GM18517 (cell line): Measurements from ENCODE around the gene ZGLP1.
"Not testable (repeated sequence)": the region's sequence is repeated elsewhere in the genome, so short reads cannot be mapped to it uniquely, and the experiment has no call there.

Experiments
- ATAC-seq: cut with Tn5 transposase; IDR thresholded peaks from one replicate; pipeline ENCODE4 v1.9.1; 2021; ENCODE audit warnings: mild to moderate bottlenecking, moderate library complexity; ENCODE audit not compliant: unreplicated experiment

The ZGLP1 gene

DNA sequence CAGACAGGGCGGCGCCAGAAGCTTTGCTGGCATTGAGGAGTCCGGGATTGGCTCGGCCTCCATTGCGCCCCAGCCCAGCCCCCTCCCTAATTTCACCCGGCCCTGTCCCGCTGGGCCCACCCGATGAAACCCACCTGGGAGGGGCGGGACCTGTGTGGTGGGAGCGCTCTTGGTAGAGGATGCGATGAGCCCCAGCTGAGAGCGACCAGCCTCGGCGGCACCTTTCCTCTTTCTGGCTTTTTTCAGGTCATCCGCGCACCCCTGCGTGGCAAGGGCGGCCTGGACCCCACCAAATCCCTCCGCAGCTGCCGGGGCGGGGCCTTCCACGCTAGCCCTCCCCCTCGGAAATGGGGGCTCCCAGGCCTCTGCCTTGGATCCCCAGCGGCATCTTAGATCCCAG, at the start of gene ZGLP1:
TSS of gene ZGLP1 (minus strand) at position 393 of the 400 bp plus-strand sequence.
- no peak for ATAC-seq

DNA sequence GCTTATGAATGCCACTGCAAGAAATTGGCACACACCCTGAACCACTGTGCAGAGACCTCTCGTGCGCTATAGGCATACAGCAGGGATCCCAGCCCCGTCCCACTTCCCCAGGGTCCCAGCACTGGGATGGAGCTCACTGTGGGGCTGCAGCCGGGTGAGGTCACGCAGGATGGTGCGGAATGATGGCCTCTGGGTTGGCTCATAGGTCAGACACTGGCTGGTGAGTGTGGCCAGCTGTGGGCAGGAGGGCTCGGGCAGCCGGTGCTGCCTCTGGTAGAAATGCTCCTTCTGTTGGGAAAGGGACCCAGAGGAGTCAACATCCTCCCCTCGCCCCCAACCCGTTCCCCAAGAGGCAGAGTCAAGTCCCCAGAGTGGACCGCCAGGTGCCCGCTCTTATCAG, 46.8 kb upstream of the ZGLP1 start:
- no peak for ATAC-seq

DNA sequence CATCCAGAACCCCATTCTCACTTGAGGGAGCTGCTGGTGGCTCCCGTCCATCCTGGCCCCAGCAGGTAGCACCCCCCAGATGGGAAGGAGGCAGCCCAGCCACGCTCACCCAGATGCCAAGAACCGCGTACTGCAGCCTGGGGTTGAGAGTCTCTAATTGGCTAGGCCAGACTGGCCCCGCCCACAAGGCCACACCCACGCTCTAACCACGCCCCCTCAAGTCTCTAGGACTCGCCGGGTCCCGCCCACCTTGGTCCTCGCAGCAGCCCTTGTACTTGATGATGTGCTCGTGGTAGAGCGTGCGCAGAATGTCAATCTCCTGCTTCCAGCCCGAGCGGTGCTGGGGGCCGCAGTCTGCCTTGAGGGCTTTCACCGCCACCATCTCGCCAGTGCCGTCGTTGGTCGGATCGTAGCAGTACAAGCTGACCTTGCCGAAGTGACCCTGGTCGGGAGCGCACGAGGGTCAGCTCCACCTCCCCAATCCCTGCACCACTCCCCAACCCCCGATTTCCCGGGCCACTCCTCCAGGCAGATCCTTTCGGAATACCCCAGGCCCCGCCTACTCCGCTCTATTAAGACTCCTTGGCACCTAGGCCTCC, 44.3 kb upstream of the ZGLP1 start:
- ATAC-seq, result no peak

DNA sequence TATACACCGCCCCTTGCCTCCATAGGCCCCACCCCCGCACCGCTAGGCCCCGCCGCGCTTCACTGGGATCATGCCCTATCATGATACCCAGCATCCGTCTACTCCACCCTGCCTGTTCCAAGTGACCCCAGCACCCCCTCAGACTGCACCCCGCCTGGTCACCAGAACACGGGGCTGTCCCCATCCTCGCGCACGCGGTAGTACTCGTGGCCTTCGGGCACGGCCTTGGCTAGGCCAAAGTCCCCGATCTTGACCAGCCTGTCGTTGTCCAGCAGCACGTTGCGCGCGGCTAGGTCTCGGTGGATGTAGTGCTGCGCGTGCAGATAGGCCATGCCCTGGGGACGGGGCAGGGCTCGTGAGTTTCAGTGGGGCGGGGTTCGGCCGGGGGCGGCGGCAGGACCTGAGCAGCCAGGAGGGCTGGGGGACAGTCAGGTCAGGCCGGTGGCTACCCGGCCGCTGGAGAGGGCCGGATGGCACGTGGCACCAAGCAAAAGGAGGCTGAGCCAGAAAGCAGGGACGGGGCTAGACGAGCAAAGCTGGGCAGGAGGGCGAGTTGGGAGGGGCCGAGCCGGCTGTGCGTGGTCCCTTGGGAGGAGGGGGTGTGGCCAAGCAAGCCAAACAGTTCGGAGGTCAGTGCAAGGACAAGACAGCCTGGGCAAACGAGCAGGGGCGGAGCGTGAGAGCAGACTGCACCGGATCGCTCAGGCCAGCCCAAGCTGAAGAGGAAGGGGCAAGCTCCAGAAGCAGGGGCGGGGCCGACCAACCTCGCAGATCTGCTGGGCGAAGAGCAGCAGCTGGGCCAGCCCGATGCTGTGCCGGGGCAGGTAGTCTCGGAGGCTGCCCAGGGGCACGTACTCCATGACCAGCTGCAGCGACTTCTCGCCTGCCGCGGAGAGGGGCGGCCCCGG, 43.4 kb upstream of the ZGLP1 start:
- no peak for ATAC-seq

DNA sequence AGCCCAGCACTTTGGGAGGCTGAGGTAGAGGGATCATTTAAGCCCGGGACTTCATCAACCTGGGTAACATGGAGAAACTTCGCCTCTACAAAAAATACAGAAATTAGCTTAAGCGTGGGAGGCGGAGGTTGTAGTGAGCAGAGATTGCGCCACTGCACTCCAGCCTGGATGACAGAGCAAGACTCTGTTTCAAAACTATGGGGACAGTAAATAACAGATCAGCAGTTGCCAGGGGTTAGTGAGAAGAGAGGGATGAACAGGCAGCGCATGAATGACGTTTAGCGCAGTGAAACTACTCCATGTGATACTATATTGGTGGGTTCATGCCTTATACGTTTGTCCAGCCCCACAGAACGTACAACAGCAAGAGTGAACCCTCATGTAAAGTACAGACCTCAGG, 36.9 kb upstream of the ZGLP1 start:
- ATAC-seq, result no peak

DNA sequence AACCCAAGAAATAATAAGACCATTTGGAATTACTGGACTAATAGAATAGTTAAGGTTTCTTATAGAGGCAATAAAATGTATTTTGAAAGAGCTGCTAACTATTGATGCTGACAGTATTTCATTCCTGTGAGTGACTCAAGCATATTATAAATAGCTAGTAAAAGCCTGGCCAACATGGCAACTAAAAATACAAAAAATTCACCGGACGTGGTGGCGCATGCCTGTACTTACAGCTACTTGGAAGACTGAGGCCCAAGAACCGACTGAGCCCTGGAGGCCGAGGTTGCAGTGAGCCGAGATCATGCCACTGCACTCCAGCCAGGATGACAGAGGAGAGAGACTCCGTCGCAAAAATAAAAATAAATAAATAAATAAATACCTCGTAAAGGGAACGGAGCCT, 35.2 kb upstream of the ZGLP1 start:
- no peak for ATAC-seq

DNA sequence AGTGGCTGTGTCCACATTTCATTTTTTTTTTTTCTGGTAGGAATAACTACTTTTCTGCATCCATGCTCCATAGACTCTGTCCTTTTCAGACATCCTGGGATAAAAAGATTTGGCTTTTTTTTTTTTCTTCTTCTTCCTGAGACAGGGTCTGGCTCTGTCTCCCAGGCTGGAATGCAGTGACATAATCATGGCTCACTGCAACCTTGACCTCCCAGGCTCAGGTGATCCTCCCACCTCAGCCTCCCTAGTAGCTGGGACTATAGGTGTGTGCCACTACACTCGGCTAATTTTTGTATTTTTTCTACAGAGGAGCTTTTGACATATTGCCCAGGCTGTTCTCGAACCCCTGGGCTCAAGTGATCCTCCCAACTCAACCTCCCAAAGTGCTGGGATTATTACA, 33.9 kb upstream of the ZGLP1 start:
- ATAC-seq, result no peak

DNA sequence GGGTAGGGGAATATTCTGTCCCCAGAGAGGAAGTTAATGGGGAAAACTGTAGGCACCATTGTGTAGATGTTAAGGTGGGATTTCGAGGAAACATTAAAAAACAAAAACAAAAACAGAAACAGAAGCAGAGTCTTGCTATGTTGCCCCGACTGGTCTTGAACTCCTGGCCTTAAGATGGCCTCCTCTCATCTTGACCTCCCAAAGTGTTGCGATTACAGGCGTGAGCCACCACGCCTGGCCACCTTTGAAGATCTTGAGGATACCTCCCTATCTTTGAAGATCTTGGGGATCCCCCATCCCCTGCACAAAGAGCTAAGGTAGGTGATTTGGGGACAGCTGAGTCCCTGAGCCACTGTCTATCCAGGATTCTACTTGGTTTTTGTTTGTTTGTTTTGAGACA, 30.4 kb upstream of the ZGLP1 start:
- no peak for ATAC-seq

DNA sequence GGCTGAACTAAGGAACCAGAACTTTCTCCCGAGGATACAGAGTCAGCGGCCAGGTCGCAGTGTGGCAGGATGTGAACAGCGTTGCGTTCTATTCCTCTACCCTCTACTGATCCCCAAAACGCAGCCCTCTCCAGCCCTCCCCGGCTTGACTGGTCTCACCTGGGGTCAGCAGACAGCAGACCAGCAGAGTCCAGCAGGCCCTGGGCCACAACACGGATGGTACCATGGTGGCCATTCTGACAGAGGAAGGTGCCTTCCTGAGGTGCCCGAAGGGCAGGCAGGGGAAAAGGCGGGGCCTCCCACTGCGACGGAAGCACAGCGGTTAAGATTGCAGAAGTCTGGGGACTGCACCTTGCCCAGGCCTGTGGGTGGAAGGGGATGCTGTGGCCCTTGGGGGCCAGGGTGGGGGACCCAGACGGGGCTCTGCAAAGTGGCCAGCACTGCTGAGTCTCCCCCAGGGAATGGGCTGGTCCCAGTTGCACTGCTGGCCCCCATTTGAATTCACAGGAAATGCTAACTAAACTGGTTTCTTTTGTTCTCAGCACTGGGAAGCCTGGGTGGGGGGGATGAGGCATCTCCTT, 29.9 kb upstream of the ZGLP1 start, which contains the start of gene ICAM3:
TSS of gene ICAM3 (minus strand) at position 245 of the 581 bp plus-strand sequence. CDS start at position 235, 10 bp downstream.
- ATAC-seq, result no peak

DNA sequence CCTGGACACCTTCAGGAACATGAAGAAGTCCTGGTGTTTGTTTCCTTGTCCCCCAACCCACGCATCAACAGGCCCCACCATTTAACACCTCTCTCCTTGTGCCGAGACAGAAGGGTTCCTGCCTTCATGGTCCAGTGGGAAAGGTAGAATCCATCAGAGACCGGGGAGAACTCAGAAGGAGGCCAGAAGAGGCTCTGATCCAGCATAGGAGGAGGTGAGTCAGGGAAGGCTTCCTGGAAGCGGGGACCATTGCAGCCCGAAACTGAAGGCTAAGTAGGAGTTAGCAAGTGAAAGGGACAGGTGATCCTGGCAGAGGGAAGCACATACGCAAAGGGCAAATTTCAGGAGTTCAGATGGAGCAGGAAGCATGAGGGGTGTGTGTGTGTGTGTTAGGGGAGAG, 29.3 kb upstream of the ZGLP1 start:
- ATAC-seq, result no peak

DNA sequence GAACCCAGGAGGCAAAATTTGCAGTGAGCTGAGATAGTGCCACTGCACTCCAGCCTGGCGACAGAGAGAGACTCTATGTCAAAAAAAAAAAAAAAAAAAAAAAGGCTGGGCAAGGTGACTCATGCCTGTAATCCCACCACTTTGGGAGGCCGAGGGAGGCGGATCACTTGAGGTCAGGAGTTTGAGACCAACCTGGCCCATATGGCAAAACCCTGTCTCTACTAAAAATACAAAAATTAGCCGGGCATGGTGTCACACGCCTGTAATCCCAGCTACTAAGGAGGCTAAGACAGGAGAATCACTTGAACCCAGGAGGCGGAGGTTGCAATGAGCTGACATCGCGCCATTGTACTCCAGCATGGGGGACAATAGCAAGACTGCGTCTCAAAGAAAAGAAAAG, 27.1 kb upstream of the ZGLP1 start:
- ATAC-seq, result not testable (repeated sequence)

DNA sequence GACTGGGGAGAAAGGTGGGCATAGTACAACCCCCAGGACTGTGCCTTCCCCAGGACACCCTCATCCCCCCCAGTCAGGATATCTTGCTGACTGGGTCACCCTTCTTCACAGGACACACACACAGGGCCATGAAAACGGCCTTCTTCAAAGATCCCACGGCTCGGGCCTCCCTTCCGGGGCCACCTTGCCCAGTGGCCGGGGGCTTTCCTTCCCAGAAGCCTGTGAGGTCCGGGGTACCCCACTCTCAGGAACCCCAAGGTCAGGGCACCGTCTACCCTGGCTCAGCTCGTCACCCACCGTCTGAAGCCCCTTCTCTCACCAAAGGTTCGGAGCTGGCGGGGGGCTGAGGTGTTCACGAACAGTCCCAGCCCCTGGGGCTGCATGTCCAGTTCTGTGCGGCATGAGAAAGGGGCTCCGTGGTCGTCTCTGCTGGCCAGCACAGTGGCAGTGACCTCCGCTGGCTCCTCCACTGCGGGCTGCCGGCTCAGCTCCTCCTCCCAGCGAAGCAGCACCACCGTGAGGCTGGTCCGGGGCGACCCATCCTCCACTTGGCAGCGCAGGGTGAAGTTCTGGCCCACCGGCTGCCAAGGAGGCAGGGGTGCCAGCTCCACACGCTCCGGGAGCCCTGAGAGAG, 25.9 kb upstream of the ZGLP1 start:
- no peak for ATAC-seq

DNA sequence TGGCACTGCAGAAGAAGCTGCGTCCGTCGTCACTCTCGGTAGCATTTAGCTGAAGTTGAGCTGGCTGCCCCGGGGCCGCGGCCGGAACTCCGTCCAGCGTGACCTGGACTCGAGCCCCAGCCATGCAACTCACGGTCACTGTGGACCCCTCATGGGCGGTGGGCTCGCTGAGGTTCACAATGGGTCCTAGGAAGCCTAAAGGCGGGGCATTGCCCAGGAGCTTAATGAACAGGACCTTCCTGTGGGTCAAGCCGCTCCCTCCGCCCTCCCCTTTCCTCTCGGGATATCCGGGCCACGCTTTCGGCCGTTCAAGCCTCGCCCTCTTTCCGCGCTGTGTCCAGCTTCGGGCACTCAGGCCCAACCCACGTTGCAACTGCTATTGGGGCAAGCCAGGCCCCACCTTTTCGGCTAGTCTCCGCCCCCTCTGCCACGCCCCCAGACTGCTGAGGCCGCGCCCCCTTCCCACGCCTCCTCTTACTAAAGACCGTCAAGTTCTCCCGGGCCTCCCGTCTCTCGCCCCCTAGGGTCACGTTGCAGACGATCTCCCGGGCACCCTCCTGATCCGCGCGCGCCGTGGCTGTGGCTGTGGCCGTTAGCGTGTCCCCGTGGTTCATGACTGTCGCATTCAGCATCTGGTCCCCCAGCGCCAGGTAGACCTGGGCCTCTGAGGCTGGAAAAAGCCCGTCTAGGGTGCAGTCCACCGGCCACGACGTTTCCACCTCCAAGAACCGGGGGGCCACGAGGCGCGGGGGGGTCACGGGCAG, 25.2 kb upstream of the ZGLP1 start:
- no peak for ATAC-seq

DNA sequence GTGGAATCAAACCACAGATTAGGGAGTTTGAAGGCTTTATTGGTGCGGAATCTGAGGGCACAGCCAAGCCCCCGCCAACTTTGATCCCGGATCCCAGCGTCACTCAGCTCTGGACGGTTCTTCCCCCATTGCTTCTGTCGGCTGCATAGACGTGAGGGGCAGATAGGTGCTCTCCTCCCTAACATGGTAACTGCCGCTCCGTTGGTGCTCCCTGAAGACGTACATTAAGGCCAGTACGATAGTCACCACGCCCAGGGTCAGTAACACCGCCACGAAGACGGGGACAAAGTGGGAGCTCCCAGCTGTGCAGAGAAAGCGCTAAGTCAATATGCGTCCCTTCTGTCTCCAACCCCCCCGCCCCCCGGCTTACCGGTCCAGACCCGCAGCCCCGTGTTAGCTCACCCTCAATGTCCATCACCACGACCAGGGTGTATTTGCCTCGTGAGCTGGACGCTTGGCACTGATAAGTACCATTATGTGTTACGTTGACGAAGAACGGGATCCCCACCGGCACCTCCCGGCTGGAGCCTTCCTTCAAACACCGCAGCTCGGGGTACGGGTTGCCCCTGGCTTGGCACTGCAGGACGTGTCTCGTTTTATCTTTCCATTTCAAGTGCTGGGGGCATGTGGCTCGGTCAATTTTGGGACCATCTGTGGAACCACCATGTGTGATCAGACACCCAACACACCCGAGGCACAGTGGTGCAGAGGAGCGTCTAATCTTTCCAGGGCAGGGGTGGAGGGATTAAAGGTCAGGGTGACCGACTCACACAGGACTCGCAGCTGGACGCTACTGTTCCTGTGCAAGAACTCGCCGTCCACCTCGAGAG, 24.4 kb upstream of the ZGLP1 start:
- ATAC-seq, result no peak

DNA sequence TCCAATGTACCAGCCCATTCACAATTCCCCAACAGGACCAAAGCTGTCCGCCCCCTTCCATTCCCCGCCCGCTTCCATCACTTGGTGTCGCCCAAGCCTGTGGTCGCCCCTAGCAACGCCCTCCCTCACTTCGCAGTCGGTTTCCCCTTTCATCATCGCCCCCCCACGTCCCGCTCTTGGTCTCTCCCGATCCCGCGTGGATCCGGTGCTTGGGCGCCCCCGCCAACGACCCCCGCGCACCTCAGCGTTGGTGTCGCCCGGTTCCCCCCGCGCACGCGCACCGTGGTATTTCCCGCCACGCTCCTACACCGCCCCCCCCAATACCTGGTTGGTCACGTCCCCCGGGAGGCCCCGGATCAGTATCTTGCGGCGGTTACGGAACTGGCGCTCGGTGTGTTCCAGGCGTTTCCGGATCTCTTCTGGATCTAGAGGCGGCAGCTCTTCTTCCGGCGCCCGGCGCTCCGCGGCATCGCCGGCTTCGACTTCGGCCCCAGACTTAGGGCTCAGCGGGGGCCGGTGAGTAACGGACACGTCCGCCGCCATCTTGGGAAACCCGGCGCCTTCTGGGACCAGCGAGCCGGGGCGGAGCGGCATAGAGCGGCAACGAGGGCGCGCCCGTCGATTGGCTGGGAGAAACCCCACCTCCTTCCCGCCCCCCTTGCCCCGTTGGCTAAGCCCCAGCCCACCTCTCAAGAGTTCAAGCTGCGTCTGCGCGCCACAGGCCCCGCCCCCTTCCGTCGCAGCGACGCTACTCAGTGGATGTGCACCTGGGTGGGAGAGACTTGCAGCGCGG, 23.5 kb upstream of the ZGLP1 start, which contains the start of gene RAVER1:
TSS of gene RAVER1 (minus strand) at position 565 of the 793 bp plus-strand sequence. CDS start at position 543, 22 bp downstream.
- peak; percentile 69 for ATAC-seq

DNA sequence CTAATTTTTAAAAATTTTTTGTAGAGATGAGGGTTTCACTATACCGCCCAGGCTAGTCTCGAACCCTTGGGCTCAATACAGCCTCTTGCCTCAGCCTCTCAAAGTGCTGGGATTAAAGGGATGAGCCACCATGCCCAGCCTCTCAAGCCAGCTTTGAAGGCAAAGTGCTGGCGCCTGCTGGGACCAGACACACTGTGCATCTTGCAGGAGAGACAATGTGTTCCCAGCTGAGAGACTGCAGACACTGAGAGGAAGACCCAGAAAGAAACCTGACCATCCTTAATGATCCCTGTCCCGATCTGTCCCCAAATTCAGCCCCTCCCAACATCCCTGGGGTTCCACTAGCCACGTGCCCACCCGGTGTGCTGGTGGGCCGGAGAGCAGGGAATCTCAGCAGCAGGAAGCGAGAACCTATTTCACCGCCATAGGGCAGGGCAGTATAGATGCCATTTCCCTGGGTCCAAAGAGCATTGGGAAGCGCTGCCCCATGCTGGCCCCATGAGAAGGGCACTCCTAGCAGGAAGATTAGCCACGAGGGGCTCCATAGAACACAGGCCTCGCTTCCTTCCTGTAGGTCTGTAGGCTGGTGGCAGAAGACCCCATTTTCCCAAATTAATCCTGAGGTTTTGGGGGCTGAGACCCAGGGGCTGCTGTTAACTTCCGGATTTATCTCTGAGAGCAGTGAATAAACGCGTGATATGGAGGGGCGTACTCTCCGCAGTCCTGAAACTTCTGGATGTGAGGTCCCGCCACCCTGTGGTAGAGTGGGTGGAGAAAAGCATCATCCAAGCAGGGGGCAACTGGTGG, 22.7 kb upstream of the ZGLP1 start:
- no peak for ATAC-seq

DNA sequence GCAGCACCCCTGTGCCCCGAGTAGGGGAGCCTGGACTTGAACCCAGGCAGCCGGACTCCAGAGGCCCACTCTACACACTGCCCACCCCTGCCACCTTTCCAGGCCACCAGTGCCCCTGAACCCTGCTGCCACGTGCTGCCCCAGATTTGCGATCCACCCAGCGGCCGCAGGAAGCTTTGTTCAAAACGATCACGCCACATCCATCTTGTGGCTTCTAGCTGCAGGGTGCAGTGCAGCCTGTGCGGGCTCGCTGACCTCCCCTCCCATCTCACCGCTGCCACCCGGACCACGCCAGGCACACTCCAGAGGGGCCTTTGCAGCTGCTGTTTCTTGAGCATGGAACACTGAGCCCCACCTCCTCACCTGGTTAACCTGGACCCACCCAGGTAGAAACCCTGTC, 19.9 kb upstream of the ZGLP1 start:
- ATAC-seq, result no peak
